Colonic mucosa (tissue), 4 donors: ENCODE results near the gene HOOK1. TPM values are rescaled to one million over a fixed set of nuclear protein-coding genes. Genes with fewer than 3 reads are reported as not detected.

ENCODE experiments used
- DNase-seq: peaks from one replicate; pipeline ENCODE4 v3.0.0-alpha.2; 2020
- H3K27ac ChIP-seq: fragments of 200-600 bp; one replicate; pipeline ENCODE4 v1.8.0; 2021
- H3K27me3 ChIP-seq: fragments of 200-600 bp; one replicate; pipeline ENCODE4 v1.8.0; 2021
- H3K36me3 ChIP-seq: fragments of 200-600 bp; one replicate; pipeline ENCODE4 v1.8.0; 2021
- H3K4me1 ChIP-seq: fragments of 200-600 bp; one replicate; pipeline ENCODE4 v1.8.0; 2021; ENCODE audit warnings: mild to moderate bottlenecking
- H3K4me3 ChIP-seq: fragments of 200-600 bp; one replicate; pipeline ENCODE4 v1.8.0; 2021
- H3K9ac ChIP-seq, 2 donors: one replicate each; pipeline ENCODE4 v1.7.0; 2013; ENCODE audit warnings: control low read depth in 2 of 2, low read depth in 2 of 2, low read length in 2 of 2
- H3K9me3 ChIP-seq: fragments of 200-600 bp; one replicate; pipeline ENCODE4 v1.8.0; 2021
- CTCF ChIP-seq: fragments of 200-600 bp; IDR thresholded peaks from one replicate; pipeline ENCODE4 v1.8.0; 2022; ENCODE audit warnings: antibody characterized with exemption, mild to moderate bottlenecking
- intact Hi-C: fragments of 100-400 bp; cut with DNase I; formaldehyde crosslinking; loops from one replicate; pipeline ENCODE4 v1.14.1; 2022
- total RNA-seq, 2 donors: library from RNA; stranded (reverse); fragmentation: NEBNext Ultra II Directional in 1 of 2; extraction: Animal tissue kit (Norgen Biotek cat#: 25700) in 1 of 2; gene quantifications; one replicate each; pipeline ENCODE4 v1.2.1, GENCODE V29; 2021
- donor health status: healthy.
- donor health status: DM: no; HTN: no; CAD: no.
- donor health status: DM: no; HTN: no; CAD: no.

The HOOK1 gene
- total RNA-seq, 2 donors from 2014 or later: 42.4 to 47.8 TPM

DNA sequence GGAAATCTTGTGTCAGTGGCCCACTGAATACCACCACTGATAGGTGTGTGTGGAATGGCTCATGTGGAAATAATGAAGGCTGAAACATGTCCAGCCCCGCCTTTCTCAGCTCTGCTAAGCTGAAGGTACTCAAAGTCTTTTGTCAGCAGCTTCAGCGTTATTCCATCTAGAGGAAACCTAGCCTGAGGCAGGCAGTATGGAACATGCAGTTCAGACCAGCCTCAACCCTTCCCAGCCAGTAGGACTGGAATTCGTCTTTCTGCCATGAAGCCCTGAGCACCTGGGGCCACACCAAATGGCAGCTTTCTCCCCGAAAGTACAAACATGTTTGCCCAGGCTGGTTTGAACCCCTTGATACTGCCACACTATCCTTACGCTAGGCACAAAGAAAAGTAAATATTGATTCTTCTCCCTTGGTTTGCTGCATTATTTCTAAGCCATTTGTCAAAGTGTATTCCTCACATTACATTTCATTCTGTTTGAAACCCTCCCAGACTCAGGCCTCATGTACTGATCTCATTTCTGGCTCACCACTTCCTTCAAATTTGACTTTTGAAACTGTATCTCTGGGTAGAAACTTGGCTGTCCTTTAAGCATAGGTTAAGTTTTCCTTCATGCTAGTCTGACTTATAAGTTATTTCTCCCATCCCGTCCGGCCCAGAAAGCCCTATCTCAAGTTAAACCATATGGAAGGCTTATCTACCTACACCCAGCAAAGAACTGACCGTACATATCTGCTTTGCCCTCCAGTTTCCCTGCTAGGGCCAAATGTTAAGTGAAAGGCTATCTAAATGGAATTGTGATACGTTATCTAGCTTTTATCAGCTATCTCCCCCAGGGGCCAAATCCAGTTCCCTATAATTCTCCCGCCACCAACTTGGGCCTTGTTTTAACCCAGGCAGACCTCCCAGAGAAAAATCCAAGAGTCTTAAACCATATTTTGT is 45.7 kb upstream of the HOOK1 start:
- intact Hi-C loops: no loop called here
- no peak for TF ChIP-seq CTCF
- H3K27me3 ChIP-seq: no peaks in the 10 kb centered on the region
- H3K36me3 ChIP-seq: no peaks in the 10 kb centered on the region
- no peak overlapping the region for H3K4me3 ChIP-seq
- no peak for DNase-seq
- no peak overlapping the region for H3K9ac ChIP-seq
- H3K4me1 ChIP-seq: no peaks in the 10 kb centered on the region
- no peaks in the 10 kb centered on the region for H3K9me3 ChIP-seq
- H3K27ac ChIP-seq: no peak overlapping the region

DNA sequence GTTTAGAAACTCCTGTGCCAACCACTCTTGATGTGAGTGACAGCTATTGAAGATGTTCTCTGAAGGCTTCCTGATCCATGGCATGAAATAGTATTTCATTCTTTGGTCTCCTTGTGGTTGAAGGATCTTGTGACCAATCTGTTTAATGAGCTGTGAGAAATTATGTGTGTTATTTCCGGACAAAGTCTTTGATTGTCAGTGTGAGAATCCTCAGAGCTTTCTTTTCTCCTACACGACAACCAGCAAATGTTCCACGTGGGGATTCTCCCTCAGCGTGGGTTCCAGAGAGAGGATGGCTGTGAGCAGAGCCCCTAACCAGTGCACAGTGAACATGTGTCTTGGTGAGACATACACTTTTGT is 45.0 kb upstream of the HOOK1 start:
- no peak overlapping the region for H3K4me3 ChIP-seq
- intact Hi-C loops: no loop called here
- no peak for DNase-seq
- H3K27me3 ChIP-seq: no peaks in the 10 kb centered on the region
- H3K4me1 ChIP-seq: no peaks in the 10 kb centered on the region
- H3K9me3 ChIP-seq: no peaks in the 10 kb centered on the region
- H3K36me3 ChIP-seq: no peaks in the 10 kb centered on the region
- no peak for TF ChIP-seq CTCF
- H3K9ac ChIP-seq: no peak overlapping the region
- no peak overlapping the region for H3K27ac ChIP-seq

- Histone ChIP-seq H3K9me3 (no peaks in the 10 kb centered on the region), H3K27me3 (no peaks in the 10 kb centered on the region), H3K4me3 (no peak overlapping the region), H3K4me1 (no peaks in the 10 kb centered on the region), H3K36me3 (no peaks in the 10 kb centered on the region), H3K27ac (no peak overlapping the region), H3K9ac (no peak overlapping the region)
- no peak for DNase-seq
- TF ChIP-seq CTCF: no peak
- intact Hi-C loops: no loop called here
These were observed 43.4 kb upstream of the HOOK1 start for GRCh38 chr1:59771361-59771760.

- no peak for TF ChIP-seq CTCF
- Histone ChIP-seq H3K9me3 (no peaks in the 10 kb centered on the region), H3K4me3 (no peak overlapping the region), H3K9ac (no peak overlapping the region), H3K36me3 (no peaks in the 10 kb centered on the region), H3K27ac (no peak overlapping the region), H3K27me3 (no peaks in the 10 kb centered on the region), H3K4me1 (no peaks in the 10 kb centered on the region)
- intact Hi-C loops: no loop called here
- no peak for DNase-seq
These were observed 39.3 kb upstream of the HOOK1 start for GRCh38 chr1:59775480-59775879.

- no peaks in the 10 kb centered on the region for H3K27me3 ChIP-seq
- intact Hi-C loops: no loop called here
- no peak for DNase-seq
- H3K9me3 ChIP-seq: no peaks in the 10 kb centered on the region
- no peak for TF ChIP-seq CTCF
- H3K9ac ChIP-seq: no peak overlapping the region
- no peak overlapping the region for H3K4me3 ChIP-seq
- H3K4me1 ChIP-seq: no peaks in the 10 kb centered on the region
- no peaks in the 10 kb centered on the region for H3K36me3 ChIP-seq
- no peak overlapping the region for H3K27ac ChIP-seq
These were observed 37.5 kb upstream of the HOOK1 start for GRCh38 chr1:59776960-59777852.
